ENCODE measurements around the gene SLC22A5.
A peak's percentile ranks its signal among the peaks of the same experiment; 100 is the strongest.
"Not testable (repeated sequence)": the region's sequence is repeated elsewhere in the genome, so short reads cannot be mapped to it uniquely, and the experiment has no call there.

SLC22A5 gene

GRCh38 chr5:132429463-132430440 lies 60.2 kb downstream of the SLC22A5 start:
- Histone ChIP-seq H3K27ac (ENCODE audit: low read depth, low read length, severe bottlenecking) (no peak overlapping the region), H3K9me3 (ENCODE audit: control insufficient read depth, low read length) (no peaks in the 10 kb centered on the region), H3K4me1 (ENCODE audit: control insufficient read depth, insufficient read depth, low read length, poor library complexity, severe bottlenecking) (peaks cover 54% of the 10 kb centered on the region), H3K36me3 (ENCODE audit: control insufficient read depth, insufficient read depth, low read length) (no peaks in the 10 kb centered on the region), H3K4me3 (ENCODE audit: extremely low read depth, insufficient read depth, low read length, poor library complexity, severe bottlenecking) (no peak overlapping the region)
- WGBS, 2 experiments (ENCODE audit: insufficient coverage in 2 of 2) = 93 to 97% methylated on average over 3 to 4 of the region's 6 CpGs

GRCh38 chr5:132430746-132431145 lies 61.2 kb downstream of the SLC22A5 start:
- no peaks in the 10 kb centered on the region for H3K36me3 ChIP-seq (ENCODE audit: control insufficient read depth, insufficient read depth, low read length)
- H3K27ac ChIP-seq (ENCODE audit: low read depth, low read length, severe bottlenecking) = no peak overlapping the region
- H3K9me3 ChIP-seq (ENCODE audit: control insufficient read depth, low read length) = no peaks in the 10 kb centered on the region
- WGBS, 2 experiments (ENCODE audit: insufficient coverage in 2 of 2) = 85 to 100% methylated on average over 1 to 2 of the region's 3 CpGs
- H3K4me3 ChIP-seq (ENCODE audit: extremely low read depth, insufficient read depth, low read length, poor library complexity, severe bottlenecking) = no peak overlapping the region
- peaks cover 54% of the 10 kb centered on the region for H3K4me1 ChIP-seq (ENCODE audit: control insufficient read depth, insufficient read depth, low read length, poor library complexity, severe bottlenecking)

DNA sequence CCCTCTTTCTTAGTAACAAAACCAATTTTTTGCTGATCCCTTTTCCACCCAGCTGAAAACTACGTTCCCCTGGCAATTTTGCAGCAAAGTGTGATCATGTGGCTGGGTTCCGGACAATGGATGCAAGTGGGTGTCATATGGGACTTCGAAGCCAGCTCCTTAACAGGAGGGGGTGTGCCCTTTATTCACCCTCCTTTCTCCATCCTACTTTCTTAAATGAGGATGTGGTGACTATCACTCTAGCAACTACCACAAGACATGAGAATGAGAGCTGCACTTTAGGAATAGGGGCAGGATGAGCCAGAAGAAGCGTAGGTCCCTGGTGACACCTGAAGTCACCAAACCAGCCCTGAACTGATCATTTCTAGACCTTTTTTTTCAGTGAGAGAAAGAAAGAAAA lies 62.1 kb downstream of the SLC22A5 start:
- Histone ChIP-seq H3K9me3 (ENCODE audit: control insufficient read depth, low read length) (no peaks in the 10 kb centered on the region), H3K4me3 (ENCODE audit: extremely low read depth, insufficient read depth, low read length, poor library complexity, severe bottlenecking) (no peak overlapping the region), H3K4me1 (ENCODE audit: control insufficient read depth, insufficient read depth, low read length, poor library complexity, severe bottlenecking) (peaks cover 48% of the 10 kb centered on the region), H3K36me3 (ENCODE audit: control insufficient read depth, insufficient read depth, low read length) (no peaks in the 10 kb centered on the region), H3K27ac (ENCODE audit: low read depth, low read length, severe bottlenecking) (no peak overlapping the region)
- 87% methylated on average over 3 of the region's 4 CpGs; no CpG with 5 or more reads in 1 of the 2 experiments for WGBS, 2 experiments (ENCODE audit: insufficient coverage in 2 of 2)

GRCh38 chr5:132433141-132433540 lies 63.6 kb downstream of the SLC22A5 start:
- no peaks in the 10 kb centered on the region for H3K36me3 ChIP-seq (ENCODE audit: control insufficient read depth, insufficient read depth, low read length)
- H3K9me3 ChIP-seq (ENCODE audit: control insufficient read depth, low read length) = no peaks in the 10 kb centered on the region
- H3K4me1 ChIP-seq (ENCODE audit: control insufficient read depth, insufficient read depth, low read length, poor library complexity, severe bottlenecking) = peaks cover 49% of the 10 kb centered on the region
- H3K4me3 ChIP-seq (ENCODE audit: extremely low read depth, insufficient read depth, low read length, poor library complexity, severe bottlenecking) = no peak overlapping the region
- WGBS, 2 experiments (ENCODE audit: insufficient coverage in 2 of 2) = 94 to 100% methylated on average over 2 to 3 of the region's 6 CpGs
- no peak overlapping the region for H3K27ac ChIP-seq (ENCODE audit: low read depth, low read length, severe bottlenecking)

DNA sequence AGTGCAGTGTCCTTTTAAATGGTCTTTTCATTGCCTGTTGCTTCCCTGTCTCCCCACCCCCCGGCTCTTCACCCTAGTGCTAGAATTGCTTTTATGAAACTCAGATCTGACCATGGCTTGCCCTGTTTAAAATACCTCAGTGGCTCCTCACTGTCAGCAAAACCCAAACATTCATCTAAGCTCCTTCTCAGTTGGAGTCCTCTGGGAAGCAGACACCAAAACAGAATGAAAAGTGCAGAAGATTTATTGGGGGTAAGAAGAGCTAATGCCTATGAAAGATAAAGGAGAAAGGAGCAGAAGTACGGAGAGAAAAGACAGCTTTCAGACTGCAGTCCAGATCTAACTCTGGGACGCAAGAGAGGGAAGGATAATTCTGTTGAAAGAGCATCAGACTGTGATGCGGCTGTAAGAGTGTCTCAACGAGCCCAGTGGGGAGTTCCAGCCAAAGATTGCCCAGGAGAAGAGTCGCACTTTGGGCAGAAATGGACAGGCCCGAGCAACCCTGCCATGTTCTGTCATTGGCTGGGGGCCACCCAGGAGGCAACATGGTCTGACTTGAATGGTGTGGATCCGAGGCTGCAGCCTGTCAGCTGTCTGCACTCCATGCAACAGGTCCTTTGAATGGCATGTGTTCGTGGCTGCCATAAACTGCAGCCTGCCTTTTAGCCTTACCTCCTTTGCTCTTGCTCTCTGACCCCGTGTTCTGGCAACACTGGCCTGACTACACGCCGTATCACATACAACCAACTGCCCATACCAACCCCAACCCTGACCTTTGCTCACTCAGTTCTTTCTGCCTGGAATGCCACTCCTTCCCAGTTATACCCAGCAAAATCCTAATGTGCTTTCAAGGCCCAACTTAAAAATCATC lies 65.1 kb downstream of the SLC22A5 start:
- no peaks in the 10 kb centered on the region for H3K9me3 ChIP-seq (ENCODE audit: control insufficient read depth, low read length)
- no peaks in the 10 kb centered on the region for H3K36me3 ChIP-seq (ENCODE audit: control insufficient read depth, insufficient read depth, low read length)
- peaks cover 47% of the 10 kb centered on the region for H3K4me1 ChIP-seq (ENCODE audit: control insufficient read depth, insufficient read depth, low read length, poor library complexity, severe bottlenecking)
- H3K4me3 ChIP-seq (ENCODE audit: extremely low read depth, insufficient read depth, low read length, poor library complexity, severe bottlenecking) = no peak overlapping the region
- 72 to 79% methylated on average over 11 to 12 of the region's 12 CpGs for WGBS, 2 experiments (ENCODE audit: insufficient coverage in 2 of 2)
- H3K27ac ChIP-seq (ENCODE audit: low read depth, low read length, severe bottlenecking) = peak overlapping the region; percentile 43

GRCh38 chr5:132435447-132435846 lies 65.9 kb downstream of the SLC22A5 start:
- no peaks in the 10 kb centered on the region for H3K9me3 ChIP-seq (ENCODE audit: control insufficient read depth, low read length)
- 94 to 100% methylated on average over 2 of the region's 2 CpGs for WGBS, 2 experiments (ENCODE audit: insufficient coverage in 2 of 2)
- H3K27ac ChIP-seq (ENCODE audit: low read depth, low read length, severe bottlenecking) = no peak overlapping the region
- no peak overlapping the region for H3K4me3 ChIP-seq (ENCODE audit: extremely low read depth, insufficient read depth, low read length, poor library complexity, severe bottlenecking)
- H3K4me1 ChIP-seq (ENCODE audit: control insufficient read depth, insufficient read depth, low read length, poor library complexity, severe bottlenecking) = peaks cover 48% of the 10 kb centered on the region
- H3K36me3 ChIP-seq (ENCODE audit: control insufficient read depth, insufficient read depth, low read length) = no peaks in the 10 kb centered on the region

DNA sequence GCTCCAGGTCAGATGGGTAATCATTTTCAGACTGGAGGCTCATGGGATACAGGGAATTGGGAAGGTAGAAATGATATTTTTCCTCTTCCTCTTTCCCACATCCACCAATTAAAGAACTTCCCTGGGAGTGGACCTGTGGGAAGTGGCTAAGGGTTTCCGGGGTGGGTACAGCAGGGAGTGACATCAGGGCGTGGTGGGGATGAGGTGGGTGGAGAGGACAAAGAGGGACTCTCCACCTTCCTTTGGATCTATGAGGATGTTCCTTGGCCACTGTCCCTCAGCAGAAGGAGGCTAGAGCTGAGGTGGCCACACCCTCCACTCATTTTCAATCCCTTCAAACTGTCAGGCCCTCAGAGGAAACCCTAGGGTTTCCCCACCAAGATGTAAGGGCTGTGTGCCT lies 66.4 kb downstream of the SLC22A5 start:
- WGBS, 2 experiments (ENCODE audit: insufficient coverage in 2 of 2) = 83% methylated on average over 2 of the region's 2 CpGs; no CpG with 5 or more reads in 1 of the 2 experiments
- peaks cover 48% of the 10 kb centered on the region for H3K4me1 ChIP-seq (ENCODE audit: control insufficient read depth, insufficient read depth, low read length, poor library complexity, severe bottlenecking)
- H3K4me3 ChIP-seq (ENCODE audit: extremely low read depth, insufficient read depth, low read length, poor library complexity, severe bottlenecking) = no peak overlapping the region
- H3K9me3 ChIP-seq (ENCODE audit: control insufficient read depth, low read length) = no peaks in the 10 kb centered on the region
- H3K27ac ChIP-seq (ENCODE audit: low read depth, low read length, severe bottlenecking) = no peak overlapping the region
- H3K36me3 ChIP-seq (ENCODE audit: control insufficient read depth, insufficient read depth, low read length) = no peaks in the 10 kb centered on the region

DNA sequence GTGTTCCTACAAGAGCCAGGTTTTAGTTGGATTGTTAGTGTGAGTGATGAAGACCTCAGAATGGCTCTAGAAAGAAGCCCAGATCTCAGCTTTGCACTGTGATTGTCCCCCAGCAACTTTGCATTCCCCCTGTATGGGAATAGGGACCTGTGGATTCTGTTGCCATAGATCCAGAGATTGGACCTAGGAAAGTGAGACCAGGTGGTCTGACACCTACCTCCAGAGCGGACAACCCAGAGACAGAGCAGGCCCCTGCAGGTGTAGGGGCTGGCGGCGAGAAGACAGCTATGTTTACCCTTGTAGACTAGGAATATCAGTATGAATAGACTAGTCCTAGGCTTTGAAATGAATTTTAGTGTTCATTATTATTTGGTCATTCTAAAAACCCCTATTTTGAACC lies 67.4 kb downstream of the SLC22A5 start:
- Histone ChIP-seq H3K36me3 (ENCODE audit: control insufficient read depth, insufficient read depth, low read length) (no peaks in the 10 kb centered on the region), H3K4me1 (ENCODE audit: control insufficient read depth, insufficient read depth, low read length, poor library complexity, severe bottlenecking) (peaks cover 48% of the 10 kb centered on the region), H3K9me3 (ENCODE audit: control insufficient read depth, low read length) (no peaks in the 10 kb centered on the region), H3K4me3 (ENCODE audit: extremely low read depth, insufficient read depth, low read length, poor library complexity, severe bottlenecking) (no peak overlapping the region), H3K27ac (ENCODE audit: low read depth, low read length, severe bottlenecking) (no peak overlapping the region)
- WGBS, 2 experiments (ENCODE audit: insufficient coverage in 2 of 2) = 100% methylated on average over 1 of the region's 3 CpGs; no CpG with 5 or more reads in 1 of the 2 experiments

GRCh38 chr5:132437604-132438266 lies 68.2 kb downstream of the SLC22A5 start:
- Histone ChIP-seq H3K9me3 (ENCODE audit: control insufficient read depth, low read length) (no peaks in the 10 kb centered on the region), H3K27ac (ENCODE audit: low read depth, low read length, severe bottlenecking) (peak overlapping the region; percentile 55), H3K4me3 (ENCODE audit: extremely low read depth, insufficient read depth, low read length, poor library complexity, severe bottlenecking) (no peak overlapping the region), H3K36me3 (ENCODE audit: control insufficient read depth, insufficient read depth, low read length) (no peaks in the 10 kb centered on the region), H3K4me1 (ENCODE audit: control insufficient read depth, insufficient read depth, low read length, poor library complexity, severe bottlenecking) (peaks cover 48% of the 10 kb centered on the region)
- WGBS, 2 experiments (ENCODE audit: insufficient coverage in 2 of 2) = 53 to 56% methylated on average over 2 to 3 of the region's 3 CpGs

DNA sequence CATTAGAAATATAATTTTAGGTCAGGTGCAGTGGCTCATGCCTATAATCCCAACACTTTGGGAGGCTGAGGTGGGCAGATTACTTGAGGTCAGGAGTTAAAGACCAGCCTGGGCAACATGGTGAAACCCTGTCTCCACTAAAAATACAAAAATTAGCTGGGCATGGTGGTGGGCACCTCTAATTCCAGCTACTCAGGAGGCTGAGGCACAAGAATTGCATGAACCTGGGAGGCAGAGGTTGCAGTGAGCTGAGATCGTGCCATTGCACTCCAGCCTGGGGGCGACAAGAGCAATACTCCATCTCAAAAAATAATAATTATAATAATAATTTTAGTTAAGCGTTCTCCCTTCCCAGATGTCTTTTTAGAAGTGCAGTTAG lies 68.7 kb downstream of the SLC22A5 start:
- H3K4me1 ChIP-seq (ENCODE audit: control insufficient read depth, insufficient read depth, low read length, poor library complexity, severe bottlenecking) = peaks cover 48% of the 10 kb centered on the region
- no CpG with 5 or more reads among the region's 3 CpGs for WGBS, 2 experiments (ENCODE audit: insufficient coverage in 2 of 2)
- H3K4me3 ChIP-seq (ENCODE audit: extremely low read depth, insufficient read depth, low read length, poor library complexity, severe bottlenecking); H3K27ac ChIP-seq (ENCODE audit: low read depth, low read length, severe bottlenecking); H3K36me3 ChIP-seq (ENCODE audit: control insufficient read depth, insufficient read depth, low read length); H3K9me3 ChIP-seq (ENCODE audit: control insufficient read depth, low read length): not testable (repeated sequence)

All from mesodermal cell (in vitro differentiated cells).